GM08714 (cell line): Measurements from ENCODE around the gene ZNF235.
"Not testable (repeated sequence)": the region's sequence is repeated elsewhere in the genome, so short reads cannot be mapped to it uniquely, and the experiment has no call there.

Source experiments
- H3K4me3 ChIP-seq: fragments of 200-500 bp; sonication (Bioruptor generic); 2 replicates; pipeline ENCODE4 v1.5.1; 2014; ENCODE audit warnings: mild to moderate bottlenecking, low read length, inconsistent platforms
- ZNF274 ChIP-seq: IDR thresholded peaks from 2 replicates; pipeline ENCODE4 v1.6.1; 2012; ENCODE audit warnings: mild to moderate bottlenecking, low read depth, low read length

ZNF235 gene

GRCh38 chr19:44280916-44281315 is 23.9 kb downstream of the ZNF235 start:
- H3K4me3 ChIP-seq, result no peak overlapping the region
- no peak for TF ChIP-seq ZNF274

DNA sequence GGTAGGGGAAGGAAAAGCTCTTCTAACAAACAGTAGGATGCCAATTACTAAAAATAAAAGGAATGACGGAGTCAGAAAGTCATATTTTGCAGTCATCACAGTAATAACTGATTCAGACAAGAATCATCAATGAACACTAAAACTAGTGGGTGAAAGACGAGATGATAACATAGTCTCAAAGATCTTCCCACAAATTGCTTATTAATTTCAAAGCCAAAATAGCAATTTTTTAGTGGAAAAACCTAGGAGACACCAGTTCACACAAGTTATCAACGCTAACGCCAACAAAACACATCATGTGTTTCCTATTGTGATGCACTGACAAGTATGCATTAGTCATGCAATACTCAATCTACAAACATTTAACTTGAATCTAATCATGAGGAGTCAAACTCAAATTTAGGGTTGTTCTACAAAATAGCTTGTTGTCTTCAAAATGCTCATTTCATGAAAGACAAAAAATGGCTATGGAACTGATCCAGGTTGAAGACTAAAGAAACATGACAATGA is 26.6 kb downstream of the ZNF235 start:
- no peak overlapping the region for H3K4me3 ChIP-seq
- TF ChIP-seq ZNF274, result no peak

DNA sequence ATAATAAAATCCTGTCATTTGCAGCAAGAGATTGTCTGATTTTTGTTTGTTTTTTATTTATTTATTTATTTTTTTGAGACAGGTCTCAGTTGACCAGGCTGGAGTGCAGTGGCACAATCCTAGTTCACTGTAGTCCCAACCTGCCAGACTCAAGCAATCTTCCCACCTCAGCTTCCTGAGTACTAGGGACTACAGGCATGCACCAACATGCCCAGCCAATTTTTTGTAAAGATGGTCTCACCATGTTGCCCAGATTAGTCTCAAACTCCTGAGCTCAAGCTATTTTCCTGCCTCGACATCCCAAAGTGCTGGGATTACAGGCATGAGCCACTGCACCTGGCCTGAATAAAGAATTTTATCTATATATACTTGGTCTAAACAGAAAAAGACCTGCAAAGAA is 27.5 kb downstream of the ZNF235 start:
- no peak overlapping the region for H3K4me3 ChIP-seq
- no peak for TF ChIP-seq ZNF274

- TF ChIP-seq ZNF274, result no peak
- no peak overlapping the region; the same call in 1 of the 2 replicates for H3K4me3 ChIP-seq
Observed at GRCh38 chr19:44260695-44261446, 44.0 kb downstream of the ZNF235 start.

DNA sequence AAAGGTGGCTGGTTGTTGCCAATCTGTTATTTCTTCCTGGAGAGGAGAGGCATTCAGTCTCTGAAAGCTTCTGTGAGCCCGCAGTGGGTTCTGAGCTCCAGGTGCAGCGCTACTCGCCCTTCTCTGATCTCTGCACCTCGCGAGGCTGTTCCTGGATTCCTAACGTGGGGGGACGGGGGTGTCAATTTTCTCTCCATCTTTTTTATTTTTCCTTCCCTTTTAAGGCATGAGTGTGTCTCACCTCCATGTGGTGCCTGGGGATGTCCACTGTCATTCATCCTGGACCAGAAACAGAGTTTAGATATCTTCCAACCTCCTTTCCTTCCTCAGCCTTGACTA is 44.5 kb downstream of the ZNF235 start:
- TF ChIP-seq ZNF274, result no peak
- peak overlapping the region; percentile 70 for H3K4me3 ChIP-seq

- no peak overlapping the region for H3K4me3 ChIP-seq
- TF ChIP-seq ZNF274, result no peak
Observed at GRCh38 chr19:44258835-44259413, 45.9 kb downstream of the ZNF235 start.

- no peak for TF ChIP-seq ZNF274
- H3K4me3 ChIP-seq, result no peak overlapping the region
Observed at GRCh38 chr19:44258136-44258535, 46.7 kb downstream of the ZNF235 start.

- TF ChIP-seq ZNF274, result no peak
Observed at GRCh38 chr19:44255705-44256411, 49.0 kb downstream of the ZNF235 start.

GRCh38 chr19:44254496-44254895 is 50.3 kb downstream of the ZNF235 start:
- no peak for TF ChIP-seq ZNF274
- H3K4me3 ChIP-seq, result no peak overlapping the region; the same call in 1 of the 2 replicates

More at GRCh38 chr19:44255705-44256411, 49.0 kb downstream of the ZNF235 start:
- H3K4me3 ChIP-seq, result no peak overlapping the region

DNA sequence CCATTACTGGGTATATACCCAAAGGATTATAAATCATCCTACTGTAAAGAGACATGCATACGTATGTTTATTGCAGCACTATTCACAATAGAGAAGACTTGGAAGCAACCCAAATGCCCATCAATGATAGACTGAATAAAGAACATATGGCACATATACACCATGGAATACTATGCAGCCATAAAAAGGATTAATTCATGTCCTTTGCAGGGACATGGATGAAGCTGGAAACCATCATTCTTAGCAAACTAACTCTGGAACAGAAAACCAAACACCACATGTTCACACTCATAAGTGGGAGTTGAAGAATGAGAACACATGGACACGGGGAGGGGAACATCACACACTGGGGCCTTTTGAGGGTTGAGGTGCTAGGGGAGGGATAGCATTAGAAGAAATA is 51.4 kb downstream of the ZNF235 start:
- not testable (repeated sequence) for H3K4me3 ChIP-seq

- H3K4me3 ChIP-seq, result not testable (repeated sequence)
Observed at GRCh38 chr19:44252332-44252731, 52.5 kb downstream of the ZNF235 start.

DNA sequence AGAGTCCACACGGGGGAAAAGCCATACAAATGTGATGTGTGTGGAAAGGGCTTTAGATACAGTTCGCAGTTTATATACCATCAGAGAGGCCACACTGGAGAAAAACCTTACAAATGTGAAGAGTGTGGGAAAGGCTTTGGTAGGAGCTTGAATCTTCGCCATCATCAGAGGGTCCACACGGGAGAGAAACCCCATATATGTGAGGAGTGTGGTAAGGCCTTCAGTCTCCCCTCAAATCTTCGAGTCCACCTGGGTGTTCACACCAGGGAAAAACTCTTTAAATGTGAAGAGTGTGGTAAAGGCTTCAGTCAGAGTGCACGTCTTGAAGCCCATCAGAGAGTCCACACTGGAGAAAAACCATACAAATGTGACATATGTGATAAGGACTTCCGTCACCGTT is 68.4 kb downstream of the ZNF235 start:
- TF ChIP-seq ZNF274, result no peak
- H3K4me3 ChIP-seq, result no peak overlapping the region
